ENCODE measurements around the gene KIF22.

DNA sequence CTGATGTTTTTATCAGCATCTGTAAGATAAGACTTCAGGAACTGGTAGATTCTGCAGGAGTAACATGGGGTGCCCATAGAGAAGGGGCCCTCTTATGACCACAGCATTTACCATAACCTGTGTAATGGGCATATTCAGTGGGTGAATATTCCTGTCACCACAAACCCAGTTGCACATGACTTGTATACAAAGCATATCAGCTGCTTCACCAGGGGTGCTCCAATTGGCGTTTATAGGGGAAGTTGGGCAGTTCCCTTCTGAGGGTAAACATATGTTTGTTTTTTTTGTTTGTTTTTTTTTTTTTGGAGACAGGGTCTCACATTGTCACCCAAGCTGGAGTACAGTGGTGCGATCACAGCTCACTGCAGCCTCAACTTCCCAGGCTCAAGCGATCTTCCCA lies 24.0 kb upstream of the KIF22 start:
- no peak for TF ChIP-seq GATA3 (IDR thresholded peaks at IDR 0.05; ENCODE audit: low read depth, low read length)
- no peak for TF ChIP-seq GATA2 (IDR thresholded peaks at IDR 0.05; ENCODE audit: low read depth, low read length)

All from SH-SY5Y (cell line).